Left kidney (tissue), 2 donors: ENCODE results near the gene RPS27. TPM values are rescaled to one million over a fixed set of nuclear protein-coding genes. Genes with fewer than 3 reads are reported as not detected.
A peak's percentile ranks its signal among the peaks of the same experiment; 100 is the strongest.
"Not testable (repeated sequence)": the region's sequence is repeated elsewhere in the genome, so short reads cannot be mapped to it uniquely, and the experiment has no call there.

ENCODE experiments used
- DNase-seq: peaks from one replicate; pipeline ENCODE4 v3.0.0-alpha.2; 2013
- polyA plus RNA-seq: library from polyadenylated mRNA; unstranded; fragments of 120-200 nt; gene quantifications from one replicate; pipeline ENCODE4 v1.2.1, GENCODE V29; 2013; ENCODE audit not compliant: insufficient read length

RPS27 gene
- polyA plus RNA-seq, 1 donor = 2,566 TPM

DNA sequence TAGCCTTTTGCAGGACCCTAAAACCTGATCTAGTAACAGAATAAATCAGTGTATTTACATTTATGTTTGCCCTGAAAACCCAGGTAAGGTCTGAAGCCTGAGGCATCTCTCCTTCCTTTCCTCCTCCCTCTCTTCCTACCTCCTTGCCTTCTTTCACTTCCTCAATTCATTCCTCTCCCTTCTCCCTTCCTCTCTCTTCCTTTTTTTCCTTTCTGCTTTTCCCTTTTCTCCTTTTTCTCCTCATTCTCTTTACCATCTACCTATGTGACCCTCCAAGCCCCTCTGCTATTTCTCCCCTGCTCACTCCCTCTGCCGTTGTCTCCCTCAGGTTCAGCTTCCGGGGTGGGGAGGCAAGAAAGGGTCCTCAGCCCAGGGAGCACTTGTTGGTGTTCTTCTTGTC lies 8.8 kb upstream of the RPS27 start:
- not testable (repeated sequence) for DNase-seq

DNA sequence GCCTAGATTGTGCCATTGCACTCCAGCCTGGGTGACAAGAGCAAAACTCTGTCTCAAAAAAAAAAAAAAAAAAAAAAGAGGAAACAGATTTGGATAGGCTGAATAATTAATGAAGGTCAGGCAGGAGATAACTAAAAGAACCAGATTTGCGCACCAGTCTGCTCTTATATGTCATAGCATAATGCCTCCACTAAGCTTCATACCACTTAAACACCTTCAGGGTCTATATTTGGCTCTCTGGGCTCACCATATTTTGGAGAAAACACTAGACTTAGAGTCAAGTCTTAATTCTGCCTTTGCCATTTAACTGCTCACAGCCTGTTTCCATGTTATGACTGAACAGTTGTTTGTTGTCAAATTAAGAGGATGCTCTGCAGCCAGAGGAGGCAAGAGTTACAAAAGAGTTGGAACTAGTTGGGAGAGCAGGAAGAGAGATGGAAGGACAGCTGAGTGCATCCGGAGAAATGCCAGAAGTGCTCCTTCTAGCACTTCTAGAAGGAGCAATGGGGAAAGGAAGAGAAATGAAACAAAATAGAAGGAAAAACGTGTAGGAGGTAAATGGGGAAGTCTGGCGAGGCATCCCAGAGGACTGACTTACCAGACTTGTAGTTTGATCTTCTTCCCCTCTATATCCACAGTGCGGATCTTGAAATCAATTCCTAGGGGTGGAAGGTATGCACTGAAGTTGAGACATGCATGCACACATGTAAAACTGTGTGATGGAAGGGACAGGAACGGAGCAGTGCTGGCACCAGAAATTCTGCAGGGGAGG lies 6.3 kb upstream of the RPS27 start:
- DNase-seq = no peak

DNA sequence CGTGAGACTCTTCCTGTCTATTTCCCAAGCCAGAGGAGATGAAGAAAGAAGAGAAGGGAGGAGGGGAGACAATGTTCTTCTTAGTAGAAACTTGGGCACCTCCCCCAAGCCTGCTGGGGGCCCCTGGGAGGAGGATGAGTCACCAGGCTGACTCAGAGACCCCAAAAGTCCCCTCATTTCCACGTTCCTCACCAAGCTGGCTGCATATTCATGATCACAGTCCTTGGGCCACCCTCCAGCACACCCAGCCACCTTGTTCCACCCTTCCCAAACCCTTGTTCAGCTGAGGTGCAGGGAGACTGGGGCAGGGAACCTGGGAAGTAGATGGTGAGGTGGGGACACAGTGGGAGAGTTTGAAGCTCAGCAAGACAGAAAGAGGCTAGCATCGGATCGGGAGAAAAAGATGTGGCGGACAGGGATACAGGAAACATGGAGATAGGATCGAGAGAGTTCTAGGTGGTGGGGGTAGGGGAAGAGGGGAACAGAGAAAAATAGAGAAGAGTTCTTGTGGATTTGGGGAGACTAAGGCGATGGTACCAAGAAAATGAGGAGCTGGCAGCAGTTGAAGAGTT lies 5.1 kb upstream of the RPS27 start:
- DNase-seq = no peak

DNA sequence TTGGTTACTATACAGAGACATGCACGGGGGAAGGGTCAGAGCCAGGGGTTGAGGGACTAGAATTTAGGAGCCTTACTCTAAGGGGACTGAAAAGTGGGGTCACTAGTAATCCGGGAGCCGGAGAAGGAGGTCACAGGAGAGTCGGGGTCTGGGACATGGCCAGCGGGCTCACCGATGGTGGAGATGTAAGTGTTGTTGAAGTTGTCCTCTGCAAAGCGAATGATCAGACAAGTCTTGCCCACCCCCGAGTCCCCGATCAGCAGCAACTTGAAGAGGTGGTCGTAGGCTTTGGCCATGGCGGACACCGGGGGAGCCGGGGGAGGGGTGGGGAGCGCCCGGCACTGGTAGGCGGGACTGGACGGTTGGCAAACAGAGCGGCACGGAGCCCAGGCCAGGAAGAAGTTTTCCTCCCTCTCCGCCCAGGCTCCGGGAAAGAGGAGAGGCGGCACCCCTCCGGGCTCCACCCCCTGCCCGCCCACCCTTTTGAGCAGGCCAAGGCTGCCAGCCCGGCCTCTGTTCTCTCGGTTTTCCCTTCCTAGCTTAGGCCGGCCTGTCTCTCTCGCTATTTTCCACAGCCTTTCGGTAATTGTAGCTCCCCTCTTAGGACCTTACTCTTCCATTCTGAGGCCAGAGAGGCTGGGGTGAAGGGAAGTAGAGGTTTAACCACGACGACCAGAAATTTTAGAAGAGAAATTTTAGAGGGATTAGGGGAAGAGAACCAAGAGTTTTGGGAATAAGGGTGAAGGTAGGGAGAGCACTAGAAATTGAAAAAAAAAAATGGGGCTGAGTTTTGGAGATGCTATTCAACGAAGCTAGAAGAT lies 4.4 kb upstream of the RPS27 start, which contains the start of gene RAB13:
Gene RAB13 (minus strand): TSS at position 399 of the 821 bp plus-strand sequence. CDS start 103 bp downstream, at position 296.
- peak; percentile 83 for DNase-seq

DNA sequence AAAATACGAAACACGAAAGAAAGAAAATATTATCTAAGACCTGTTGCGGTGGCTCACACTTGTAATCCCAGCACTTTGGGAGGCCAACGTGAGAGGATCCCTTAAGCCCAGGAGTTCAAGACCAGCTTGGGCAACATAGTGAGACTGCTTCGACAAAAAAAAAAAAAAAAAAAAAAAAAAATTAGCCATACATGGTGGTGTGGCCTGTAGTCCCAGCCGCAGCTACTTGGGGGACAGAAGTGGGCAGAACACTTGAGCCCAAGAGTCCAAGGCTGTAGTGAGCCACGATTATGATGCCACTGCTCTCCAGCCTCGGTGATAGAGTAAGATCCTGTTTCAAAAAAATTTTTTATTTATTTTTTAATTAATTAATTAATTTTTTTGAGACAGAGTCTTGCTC lies 2.9 kb upstream of the RPS27 start:
- DNase-seq = no peak

DNA sequence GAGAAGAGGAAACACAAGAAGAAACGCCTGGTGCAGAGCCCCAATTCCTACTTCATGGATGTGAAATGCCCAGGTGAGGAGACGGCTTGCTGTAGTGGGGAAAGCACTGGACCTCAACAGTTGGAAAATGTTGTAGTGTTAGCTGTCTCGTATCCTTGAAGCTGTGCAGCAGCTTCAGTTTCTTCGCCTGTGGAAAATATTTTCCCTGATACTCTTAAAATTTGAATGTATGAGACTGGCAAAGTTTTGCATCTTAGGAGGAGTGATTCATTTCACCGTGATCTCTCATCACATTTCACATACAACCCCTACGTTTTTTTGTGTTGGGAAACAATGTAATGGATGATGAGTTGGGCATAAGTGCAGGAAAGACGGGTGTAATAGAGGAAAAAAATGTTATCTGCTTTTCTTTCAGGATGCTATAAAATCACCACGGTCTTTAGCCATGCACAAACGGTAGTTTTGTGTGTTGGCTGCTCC lies 629 bp downstream of the RPS27 start:
- no peak for DNase-seq

DNA sequence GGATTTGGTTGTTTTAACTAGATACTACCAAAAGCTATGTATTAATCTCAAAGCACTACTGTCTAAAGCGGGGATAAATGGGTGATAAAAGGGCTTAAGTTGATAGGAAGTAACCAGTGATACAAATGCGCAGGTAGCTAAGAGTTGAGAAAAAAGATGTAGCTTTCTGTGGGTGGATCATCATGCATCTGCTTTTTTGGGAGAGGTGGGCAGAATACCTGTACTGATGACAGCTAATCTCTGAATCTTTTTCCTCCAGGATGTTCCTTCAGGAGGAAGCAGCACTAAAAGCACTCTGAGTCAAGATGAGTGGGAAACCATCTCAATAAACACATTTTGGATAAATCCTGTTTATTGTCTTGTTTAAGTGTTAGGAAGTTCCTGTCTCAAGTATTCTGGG lies 1.2 kb downstream of the RPS27 start:
- DNase-seq = no peak

DNA sequence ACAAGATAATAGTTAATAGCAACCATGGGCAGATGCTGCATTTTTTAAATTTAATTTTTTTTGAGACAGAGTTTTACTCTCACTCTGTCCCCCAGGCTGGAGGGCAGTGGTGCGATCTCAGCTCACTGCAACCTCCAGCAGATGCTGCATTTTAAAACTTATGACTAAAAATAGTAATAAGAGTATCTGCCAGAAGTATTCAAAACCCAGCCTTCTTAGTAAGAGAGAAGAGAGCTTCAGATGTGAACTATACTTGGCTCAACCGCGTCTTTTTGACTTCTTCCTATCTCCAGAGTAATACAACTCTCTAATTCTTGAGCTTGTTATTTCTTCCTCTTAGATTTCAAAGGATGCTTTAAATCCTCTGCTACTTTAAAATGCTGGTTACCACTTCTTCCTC lies 4.6 kb downstream of the RPS27 start:
- DNase-seq = no peak

DNA sequence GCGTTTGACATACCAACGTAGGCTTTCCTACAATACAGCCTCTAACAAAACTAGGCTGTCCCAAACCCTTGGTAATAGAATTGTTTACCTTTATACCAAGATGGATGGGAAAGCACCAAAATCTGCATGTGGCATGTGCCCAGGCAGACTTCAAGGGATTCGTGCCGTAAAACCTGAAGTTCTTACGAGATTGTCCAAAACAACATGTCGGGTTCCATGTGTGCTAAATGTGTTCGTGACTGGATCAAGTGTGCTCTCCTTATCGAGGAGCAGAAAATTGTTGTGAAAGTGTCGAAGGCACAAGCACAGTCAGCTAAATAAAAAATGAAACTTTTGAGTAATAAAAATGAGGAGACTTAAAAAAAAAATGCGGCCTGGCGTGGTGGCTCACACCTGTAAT lies 5.1 kb downstream of the RPS27 start:
- no peak for DNase-seq

DNA sequence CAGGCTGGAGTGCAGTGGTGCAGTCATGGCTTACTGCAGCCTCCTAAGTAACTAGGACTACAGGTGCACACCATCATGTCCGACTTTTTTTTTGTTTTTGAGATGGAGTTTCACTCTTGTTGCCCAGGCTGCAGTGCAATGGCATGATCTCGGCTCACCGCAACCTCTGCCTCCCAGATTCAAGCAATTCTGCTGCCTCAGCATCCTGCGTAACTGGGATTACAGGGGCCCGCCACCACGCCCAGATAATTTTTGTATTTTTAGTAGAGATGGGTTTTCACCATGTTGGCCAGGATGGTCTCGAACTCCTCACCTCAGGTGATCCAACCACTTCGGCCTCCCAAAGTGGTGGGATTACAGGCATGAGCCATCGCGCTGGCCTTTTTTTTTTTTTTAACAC lies 6.3 kb downstream of the RPS27 start:
- not testable (repeated sequence) for DNase-seq

DNA sequence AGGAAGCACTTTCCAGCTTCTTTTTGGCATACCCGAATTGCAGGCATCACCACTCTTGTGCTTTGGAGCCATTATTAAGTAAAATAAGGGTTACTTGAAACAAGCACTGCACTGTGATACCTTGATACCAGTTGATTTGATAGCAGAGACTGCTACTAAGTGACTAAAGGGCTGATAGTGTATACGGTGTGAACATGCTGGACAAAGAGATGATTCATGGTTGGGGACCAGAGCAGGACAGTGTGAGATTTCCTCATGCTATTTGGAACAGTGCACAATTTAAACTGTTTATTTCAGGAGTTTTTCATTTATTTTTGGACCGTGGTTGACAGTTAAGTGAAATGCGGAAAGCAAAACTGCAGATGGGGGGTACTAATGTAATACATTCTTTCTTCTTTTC lies 9.9 kb downstream of the RPS27 start:
- no peak for DNase-seq

DNA sequence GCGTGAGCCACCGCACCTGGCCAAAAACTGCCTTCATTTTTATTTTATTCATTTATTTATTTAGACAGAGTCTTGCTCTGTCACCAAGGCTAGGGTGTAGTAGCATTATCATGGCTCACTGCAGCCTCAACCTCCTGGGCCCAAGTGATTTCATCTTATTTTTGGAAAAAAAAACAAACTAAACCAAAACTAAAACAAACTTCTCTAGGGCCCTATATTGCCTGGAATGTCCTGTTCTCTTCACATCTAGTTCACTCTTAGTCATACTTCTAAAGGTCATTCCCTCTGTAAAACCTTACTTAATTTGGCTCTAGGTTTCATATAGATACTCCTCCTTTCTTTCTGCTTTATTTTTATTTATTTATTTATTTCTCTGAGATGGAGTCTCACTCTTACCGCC lies 15.6 kb downstream of the RPS27 start:
- DNase-seq = no peak

DNA sequence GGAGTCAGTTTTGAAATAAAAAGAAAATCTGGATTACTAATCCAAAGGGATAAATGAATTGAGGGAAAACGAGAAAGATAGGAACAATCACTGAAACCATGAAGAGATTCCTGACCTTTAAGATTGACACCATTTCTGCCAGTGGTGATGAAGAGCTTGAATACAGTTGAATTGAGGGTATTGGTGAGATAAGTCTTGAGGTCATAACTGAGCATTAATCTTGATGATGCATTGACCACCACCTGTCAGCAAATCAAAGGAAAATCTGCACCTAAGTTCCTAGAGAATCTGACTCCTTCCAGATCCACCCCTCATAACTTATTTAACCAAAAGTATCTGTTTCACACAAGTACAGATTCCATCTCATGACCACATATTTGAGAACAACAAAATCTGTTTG lies 21.6 kb downstream of the RPS27 start:
- DNase-seq = no peak

DNA sequence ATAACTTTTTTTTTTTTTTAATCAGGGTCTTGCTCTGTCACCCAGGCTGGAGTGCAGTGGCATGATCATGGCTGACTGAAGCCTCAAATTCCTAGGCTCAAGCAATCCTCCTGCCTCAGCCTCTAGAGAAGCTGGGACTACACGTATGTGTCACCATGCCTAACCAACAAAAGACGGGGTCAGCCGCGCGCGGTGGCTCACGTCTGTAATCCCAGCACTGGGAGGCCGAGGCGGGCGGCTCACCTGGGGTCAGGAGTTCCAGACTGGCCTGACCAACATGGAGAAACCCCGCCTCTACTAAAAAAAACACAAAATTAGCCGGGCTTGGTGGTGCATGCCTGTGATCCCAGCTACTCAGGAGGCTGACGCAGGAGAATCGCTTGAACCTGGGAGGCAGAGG lies 22.0 kb downstream of the RPS27 start:
- not testable (repeated sequence) for DNase-seq

DNA sequence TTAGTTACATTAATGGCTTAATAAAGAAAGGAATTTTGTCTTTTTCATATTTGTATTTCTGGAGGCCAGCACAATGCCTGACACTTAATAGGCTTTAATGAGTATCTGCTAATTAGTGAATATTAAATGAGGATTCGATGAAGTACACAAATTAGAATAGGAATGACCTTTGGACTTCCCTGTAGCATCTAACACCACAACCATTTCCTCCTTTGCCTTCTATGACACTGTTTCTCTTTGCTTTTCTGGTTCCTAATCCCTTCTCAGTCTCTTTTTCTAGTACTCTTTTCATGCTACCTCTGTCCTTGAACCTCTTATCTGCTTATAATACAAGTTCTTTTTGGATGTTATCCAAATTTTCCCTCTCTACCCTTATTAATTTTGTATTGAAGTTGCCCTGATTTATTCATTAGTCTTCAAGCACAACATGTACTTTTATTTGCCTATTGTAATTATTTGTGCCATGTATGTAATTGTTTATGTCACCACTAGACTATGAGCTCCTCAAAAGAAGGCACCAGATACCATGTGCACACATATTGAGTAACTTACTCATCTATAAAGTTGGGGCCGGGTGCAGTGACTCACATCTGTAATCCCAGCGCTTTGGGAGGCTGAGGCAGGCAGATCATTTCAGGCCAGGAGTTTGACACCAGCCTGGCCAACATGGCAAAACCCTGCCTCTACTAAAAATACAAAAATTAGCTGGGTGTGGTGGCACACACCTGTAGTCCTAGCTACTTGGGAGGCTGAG lies 23.8 kb downstream of the RPS27 start:
- DNase-seq = no peak

DNA sequence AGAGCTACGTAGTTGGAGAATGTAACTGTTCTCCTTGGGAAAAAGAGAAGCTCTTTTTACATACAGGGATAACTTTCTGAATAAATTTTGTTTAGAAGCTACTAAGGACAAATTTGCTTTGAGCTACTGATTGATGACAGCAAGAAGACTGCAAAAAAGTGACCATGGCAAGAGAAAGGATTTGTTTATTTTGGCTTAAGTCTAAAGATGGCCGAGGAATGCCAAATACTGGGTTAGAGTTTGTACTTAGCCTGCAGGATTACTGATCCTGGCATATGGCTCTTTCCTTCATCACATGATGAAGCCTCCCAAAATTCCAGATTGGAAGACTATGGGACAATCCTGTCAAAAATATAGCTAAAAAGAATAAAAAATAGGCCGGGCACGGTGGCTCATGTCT lies 28.7 kb downstream of the RPS27 start:
- no peak for DNase-seq

DNA sequence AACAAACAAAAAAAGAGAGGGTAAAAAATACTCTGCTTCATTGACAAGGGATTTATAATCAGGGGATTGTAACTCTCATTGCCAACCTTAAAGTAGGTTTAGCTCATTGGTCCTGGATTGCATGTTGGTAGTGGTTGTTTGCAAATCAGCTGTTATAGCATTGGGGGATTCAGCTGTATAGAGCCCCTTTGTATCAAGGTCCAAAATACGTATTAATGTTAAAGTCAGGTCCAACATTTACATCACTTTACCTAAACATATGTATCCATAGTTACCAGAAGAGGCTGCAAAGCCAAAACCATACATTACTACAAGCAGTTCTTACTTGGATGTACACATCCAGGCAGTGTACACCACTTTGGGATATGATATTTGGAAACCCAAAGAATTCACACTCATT lies 29.4 kb downstream of the RPS27 start:
- no peak for DNase-seq

DNA sequence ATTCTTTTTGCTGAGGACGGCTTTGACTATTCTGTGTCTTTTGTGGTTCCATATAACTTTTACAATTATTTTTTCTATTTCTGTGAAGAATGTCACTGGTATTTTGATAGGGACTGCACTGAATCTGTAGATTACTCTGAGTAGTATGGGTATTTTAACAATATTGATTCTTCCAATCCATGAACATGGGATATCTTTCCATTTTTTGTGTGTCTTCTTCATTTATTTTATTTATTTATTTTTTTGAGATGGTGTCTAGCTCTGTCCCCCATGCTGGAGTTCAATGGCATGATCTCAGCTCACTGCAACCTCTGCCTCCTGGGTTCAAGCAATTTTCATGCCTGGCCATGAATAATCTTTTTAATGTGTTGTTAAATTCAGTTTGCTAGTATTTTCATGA lies 43.1 kb downstream of the RPS27 start:
- DNase-seq = not testable (repeated sequence)
